HUES64 (cell line): ENCODE measurements around the gene TCF7L1.
"Not testable (repeated sequence)": the region's sequence is repeated elsewhere in the genome, so short reads cannot be mapped to it uniquely, and the experiment has no call there.

Experiments
- H3K27ac ChIP-seq: 2 replicates; pipeline ENCODE4 v1.7.0; 2013; ENCODE audit warnings: low read depth, low read length, inconsistent platforms
- H3K27me3 ChIP-seq: 2 replicates; pipeline ENCODE4 v1.6.1; 2013; ENCODE audit warnings: mild to moderate bottlenecking, low read length; ENCODE audit not compliant: insufficient read depth
- H3K36me3 ChIP-seq: 2 replicates; pipeline ENCODE4 v1.6.1; 2013; ENCODE audit warnings: mild to moderate bottlenecking, low read length; ENCODE audit not compliant: insufficient read depth
- H3K4me1 ChIP-seq: 2 replicates; pipeline ENCODE4 v1.6.1; 2013; ENCODE audit warnings: mild to moderate bottlenecking, low read length, moderate library complexity; ENCODE audit not compliant: insufficient read depth
- H3K4me3 ChIP-seq: 2 replicates; pipeline ENCODE4 v1.5.1; 2013; ENCODE audit warnings: mild to moderate bottlenecking, low read length, moderate library complexity
- H3K9ac ChIP-seq: 2 replicates; pipeline ENCODE4 v1.6.1; 2013; ENCODE audit warnings: mild to moderate bottlenecking, low read depth, low read length
- H3K9me3 ChIP-seq: 2 replicates; pipeline ENCODE4 v1.6.1; 2013; ENCODE audit warnings: low read depth, low read length; ENCODE audit not compliant: insufficient read depth
- WGBS: fragments of 150-250, 120-280 bp; methylation state at CpG from one replicate; pipeline ENCODE4 v1.1.7; 2013; ENCODE audit warnings: missing lambda C conversion rate; 5-methylcytosine and 5-hydroxymethylcytosine counted together

The TCF7L1 gene

GRCh38 chr2:85314884-85315242, 181.7 kb downstream of the TCF7L1 start:
- Histone ChIP-seq H3K4me1 (no peaks in the 10 kb centered on the region), H3K27me3 (no peaks in the 10 kb centered on the region), H3K27ac (no peak overlapping the region), H3K36me3 (peaks cover 26% of the 10 kb centered on the region), H3K9me3 (no peaks in the 10 kb centered on the region), H3K9ac (no peak overlapping the region), H3K4me3 (no peak overlapping the region)
- WGBS = 93% methylated on average over 10 of the region's 10 CpGs

GRCh38 chr2:85315921-85316320, 182.7 kb downstream of the TCF7L1 start:
- not testable (repeated sequence) for H3K4me1 ChIP-seq, H3K27ac ChIP-seq, H3K9ac ChIP-seq, H3K27me3 ChIP-seq, H3K9me3 ChIP-seq, H3K4me3 ChIP-seq
- H3K36me3 ChIP-seq = peaks cover 26% of the 10 kb centered on the region
- WGBS = 84% methylated on average over 3 of the region's 5 CpGs

- H3K9me3 ChIP-seq = no peaks in the 10 kb centered on the region
- H3K9ac ChIP-seq = no peak overlapping the region
- H3K4me1 ChIP-seq = no peaks in the 10 kb centered on the region
- H3K27ac ChIP-seq = no peak overlapping the region
- H3K27me3 ChIP-seq = no peaks in the 10 kb centered on the region
- H3K4me3 ChIP-seq = no peak overlapping the region
- WGBS = 92% methylated on average over 11 of the region's 11 CpGs
- peaks cover 51% of the 10 kb centered on the region for H3K36me3 ChIP-seq
These were observed 185.3 kb downstream of the TCF7L1 start for GRCh38 chr2:85318222-85319074.

GRCh38 chr2:85319796-85320195, 186.6 kb downstream of the TCF7L1 start:
- WGBS = 92% methylated on average over 4 of the region's 4 CpGs
- H3K9me3 ChIP-seq = no peaks in the 10 kb centered on the region
- H3K36me3 ChIP-seq = peaks cover 64% of the 10 kb centered on the region
- no peaks in the 10 kb centered on the region for H3K4me1 ChIP-seq
- no peaks in the 10 kb centered on the region for H3K27me3 ChIP-seq
- no peak overlapping the region for H3K27ac ChIP-seq
- no peak overlapping the region for H3K4me3 ChIP-seq
- H3K9ac ChIP-seq = no peak overlapping the region

- H3K9ac ChIP-seq = no peak overlapping the region
- no peaks in the 10 kb centered on the region for H3K27me3 ChIP-seq
- no peak overlapping the region for H3K27ac ChIP-seq
- H3K36me3 ChIP-seq = peaks cover 73% of the 10 kb centered on the region
- 97% methylated on average over 8 of the region's 9 CpGs for WGBS
- H3K9me3 ChIP-seq = no peaks in the 10 kb centered on the region
- H3K4me1 ChIP-seq = peaks cover 15% of the 10 kb centered on the region
- no peak overlapping the region for H3K4me3 ChIP-seq
These were observed 190.3 kb downstream of the TCF7L1 start for GRCh38 chr2:85323351-85323987.

GRCh38 chr2:85323988-85324367, 190.8 kb downstream of the TCF7L1 start:
- Histone ChIP-seq H3K4me1 (peaks cover 15% of the 10 kb centered on the region), H3K36me3 (peaks cover 68% of the 10 kb centered on the region)
- not testable (repeated sequence) for H3K27ac ChIP-seq, H3K9me3 ChIP-seq, H3K9ac ChIP-seq, H3K27me3 ChIP-seq, H3K4me3 ChIP-seq
- 96% methylated on average over 11 of the region's 11 CpGs for WGBS

- no peak overlapping the region for H3K4me3 ChIP-seq
- peaks cover 15% of the 10 kb centered on the region for H3K4me1 ChIP-seq
- H3K27ac ChIP-seq = no peak overlapping the region
- peaks cover 65% of the 10 kb centered on the region for H3K36me3 ChIP-seq
- 82% methylated on average over 9 of the region's 10 CpGs for WGBS
- H3K9me3 ChIP-seq = no peaks in the 10 kb centered on the region
- H3K27me3 ChIP-seq = no peaks in the 10 kb centered on the region
- H3K9ac ChIP-seq = no peak overlapping the region; the same call in 1 of the 2 replicates
These were observed 191.7 kb downstream of the TCF7L1 start for GRCh38 chr2:85324639-85325465.

- Histone ChIP-seq H3K36me3 (peaks cover 62% of the 10 kb centered on the region), H3K27ac (no peak overlapping the region), H3K4me1 (peaks cover 15% of the 10 kb centered on the region), H3K9me3 (no peaks in the 10 kb centered on the region), H3K4me3 (peak overlapping the region; percentile 93; the same call in 1 of the 2 replicates), H3K9ac (no peak overlapping the region), H3K27me3 (no peaks in the 10 kb centered on the region)
- WGBS = 89% methylated on average over 8 of the region's 9 CpGs
These were observed 192.2 kb downstream of the TCF7L1 start for GRCh38 chr2:85325466-85325811.

- Histone ChIP-seq H3K27me3 (no peaks in the 10 kb centered on the region), H3K9ac (peak overlapping the region; percentile 99), H3K4me3 (peak overlapping the region; percentile 93), H3K27ac (no peak overlapping the region), H3K9me3 (no peaks in the 10 kb centered on the region), H3K36me3 (peaks cover 51% of the 10 kb centered on the region), H3K4me1 (peaks cover 22% of the 10 kb centered on the region)
- 25% methylated on average over 32 of the region's 32 CpGs for WGBS
These were observed 193.4 kb downstream of the TCF7L1 start for GRCh38 chr2:85326406-85327159.

GRCh38 chr2:85327160-85327821, 194.1 kb downstream of the TCF7L1 start:
- Histone ChIP-seq H3K4me1 (peaks cover 22% of the 10 kb centered on the region), H3K9ac (peak overlapping the region; percentile 99), H3K27ac (no peak overlapping the region), H3K9me3 (no peaks in the 10 kb centered on the region), H3K36me3 (peaks cover 44% of the 10 kb centered on the region), H3K4me3 (peak overlapping the region; percentile 93), H3K27me3 (no peaks in the 10 kb centered on the region)
- WGBS = 5% methylated on average over 41 of the region's 41 CpGs
